Measurements from ENCODE around the gene HTRA3. TPM values are rescaled to one million over a fixed set of nuclear protein-coding genes. Genes with fewer than 3 reads are reported as not detected.
"Not testable (repeated sequence)": the region's sequence is repeated elsewhere in the genome, so short reads cannot be mapped to it uniquely, and the experiment has no call there.

HTRA3 gene
- total RNA-seq, 1 experiment from 2014 or later = 0.03 TPM

GRCh38 chr4:8341691-8342090, 72.1 kb downstream of the HTRA3 start:
- H3K4me1 ChIP-seq (replicated peaks) = no peaks in the 10 kb centered on the region

GRCh38 chr4:8342651-8343261, 73.2 kb downstream of the HTRA3 start:
- Histone ChIP-seq H3K9me3 (replicated peaks) (no peaks in the 10 kb centered on the region), H3K36me3 (no peaks in the 10 kb centered on the region), H3K4me3 (no peak overlapping the region), H3K4me1 (replicated peaks) (no peaks in the 10 kb centered on the region), H3K27ac (no peak overlapping the region), H3K27me3 (replicated peaks) (no peaks in the 10 kb centered on the region)
- peak; percentile 9 to 36 for DNase-seq (ENCODE audit: low read depth in 1 of 2, low spot score in 2 of 2)

More at GRCh38 chr4:8341691-8342090, 72.1 kb downstream of the HTRA3 start:
- Histone ChIP-seq H3K9me3 (replicated peaks) (no peaks in the 10 kb centered on the region), H3K4me3 (no peak overlapping the region), H3K36me3 (no peaks in the 10 kb centered on the region), H3K27me3 (replicated peaks) (no peaks in the 10 kb centered on the region), H3K27ac (no peak overlapping the region)
- no peak for DNase-seq (ENCODE audit: low read depth in 1 of 2, low spot score in 2 of 2)

- H3K27ac ChIP-seq = no peak overlapping the region
Measured at GRCh38 chr4:8343262-8343966, 73.9 kb downstream of the HTRA3 start.

GRCh38 chr4:8343967-8344331, 74.4 kb downstream of the HTRA3 start:
- Histone ChIP-seq H3K9me3 (replicated peaks) (no peaks in the 10 kb centered on the region), H3K4me3 (no peak overlapping the region), H3K36me3 (no peaks in the 10 kb centered on the region), H3K4me1 (replicated peaks) (no peaks in the 10 kb centered on the region), H3K27me3 (replicated peaks) (no peaks in the 10 kb centered on the region), H3K27ac (no peak overlapping the region)
- no peak for DNase-seq (ENCODE audit: low read depth in 1 of 2, low spot score in 2 of 2)

More at GRCh38 chr4:8343262-8343966, 73.9 kb downstream of the HTRA3 start:
- Histone ChIP-seq H3K4me3 (no peak overlapping the region), H3K27me3 (replicated peaks) (no peaks in the 10 kb centered on the region), H3K36me3 (no peaks in the 10 kb centered on the region), H3K9me3 (replicated peaks) (no peaks in the 10 kb centered on the region), H3K4me1 (replicated peaks) (no peaks in the 10 kb centered on the region)
- peak in 1 of 2 experiments; percentile 20 for DNase-seq (ENCODE audit: low read depth in 1 of 2, low spot score in 2 of 2)

GRCh38 chr4:8344377-8344776, 74.8 kb downstream of the HTRA3 start:
- H3K9me3 ChIP-seq (replicated peaks) = no peaks in the 10 kb centered on the region
- H3K4me1 ChIP-seq (replicated peaks) = no peaks in the 10 kb centered on the region
- no peak for DNase-seq (ENCODE audit: low read depth in 1 of 2, low spot score in 2 of 2)
- no peak overlapping the region for H3K27ac ChIP-seq
- no peaks in the 10 kb centered on the region for H3K27me3 ChIP-seq (replicated peaks)
- H3K36me3 ChIP-seq = no peaks in the 10 kb centered on the region
- no peak overlapping the region for H3K4me3 ChIP-seq

GRCh38 chr4:8345053-8345945, 75.7 kb downstream of the HTRA3 start:
- Histone ChIP-seq H3K36me3 (no peaks in the 10 kb centered on the region), H3K4me1 (replicated peaks) (no peaks in the 10 kb centered on the region), H3K9me3 (replicated peaks) (no peaks in the 10 kb centered on the region), H3K27ac (no peak overlapping the region), H3K27me3 (replicated peaks) (no peaks in the 10 kb centered on the region), H3K4me3 (no peak overlapping the region)
- no peak for DNase-seq (ENCODE audit: low read depth in 1 of 2, low spot score in 2 of 2)

- Histone ChIP-seq H3K4me1 (replicated peaks) (no peaks in the 10 kb centered on the region), H3K27ac (no peak overlapping the region), H3K9me3 (replicated peaks) (no peaks in the 10 kb centered on the region), H3K36me3 (no peaks in the 10 kb centered on the region), H3K27me3 (replicated peaks) (no peaks in the 10 kb centered on the region), H3K4me3 (no peak overlapping the region)
- no peak for DNase-seq (ENCODE audit: low read depth in 1 of 2, low spot score in 2 of 2)
Measured at GRCh38 chr4:8345946-8346814, 76.6 kb downstream of the HTRA3 start.

- no peaks in the 10 kb centered on the region for H3K36me3 ChIP-seq
- no peak overlapping the region for H3K27ac ChIP-seq
- H3K9me3 ChIP-seq (replicated peaks) = no peaks in the 10 kb centered on the region
- H3K4me3 ChIP-seq = no peak overlapping the region
- H3K4me1 ChIP-seq (replicated peaks) = no peaks in the 10 kb centered on the region
- H3K27me3 ChIP-seq (replicated peaks) = no peaks in the 10 kb centered on the region
- peak in 1 of 2 experiments; percentile 24 for DNase-seq (ENCODE audit: low read depth in 1 of 2, low spot score in 2 of 2)
Measured at GRCh38 chr4:8346838-8347605, 77.5 kb downstream of the HTRA3 start.

- peak in 1 of 2 experiments; percentile 7 for DNase-seq (ENCODE audit: low read depth in 1 of 2, low spot score in 2 of 2)
- Histone ChIP-seq H3K4me1 (replicated peaks) (no peaks in the 10 kb centered on the region), H3K4me3 (no peak overlapping the region), H3K9me3 (replicated peaks) (no peaks in the 10 kb centered on the region), H3K27ac (no peak overlapping the region), H3K27me3 (replicated peaks) (no peaks in the 10 kb centered on the region), H3K36me3 (no peaks in the 10 kb centered on the region)
Measured at GRCh38 chr4:8347660-8348059, 78.1 kb downstream of the HTRA3 start.

- Histone ChIP-seq H3K27ac (no peak overlapping the region), H3K9me3 (replicated peaks) (no peaks in the 10 kb centered on the region), H3K36me3 (no peaks in the 10 kb centered on the region), H3K4me1 (replicated peaks) (no peaks in the 10 kb centered on the region), H3K4me3 (no peak overlapping the region), H3K27me3 (replicated peaks) (no peaks in the 10 kb centered on the region)
- DNase-seq (ENCODE audit: low read depth in 1 of 2, low spot score in 2 of 2) = peak in 1 of 2 experiments; percentile 5
Measured at GRCh38 chr4:8348071-8348470, 78.5 kb downstream of the HTRA3 start.

- not testable (repeated sequence) for H3K4me1 ChIP-seq (replicated peaks); H3K27me3 ChIP-seq (replicated peaks); H3K27ac ChIP-seq; H3K4me3 ChIP-seq; H3K9me3 ChIP-seq (replicated peaks); H3K36me3 ChIP-seq
- DNase-seq (ENCODE audit: low read depth in 1 of 2, low spot score in 2 of 2) = peak in 1 of 2 experiments; percentile 6
Measured at GRCh38 chr4:8349236-8349635, 79.7 kb downstream of the HTRA3 start.

- no peaks in the 10 kb centered on the region for H3K27me3 ChIP-seq (replicated peaks)
- no peaks in the 10 kb centered on the region for H3K36me3 ChIP-seq
- no peaks in the 10 kb centered on the region for H3K9me3 ChIP-seq (replicated peaks)
- H3K27ac ChIP-seq = no peak overlapping the region
- H3K4me3 ChIP-seq = no peak overlapping the region
- peak in 1 of 2 experiments; percentile 11 for DNase-seq (ENCODE audit: low read depth in 1 of 2, low spot score in 2 of 2)
- H3K4me1 ChIP-seq (replicated peaks) = no peaks in the 10 kb centered on the region
Measured at GRCh38 chr4:8349664-8350236, 80.2 kb downstream of the HTRA3 start.
